Measurements from ENCODE around the gene SIGLEC9.

- no peak for TF ChIP-seq CTCF (IDR thresholded peaks at IDR 0.05)
- no peak for TF ChIP-seq POLR2A (IDR thresholded peaks at IDR 0.05)
These were observed 32.5 kb upstream of the SIGLEC9 start for GRCh38 chr19:51091895-51092873.
